HG02852 (cell line): ENCODE results near the gene RPL13A.
"Not testable (repeated sequence)": the region's sequence is repeated elsewhere in the genome, so short reads cannot be mapped to it uniquely, and the experiment has no call there.

Experiments
- ATAC-seq: cut with Tn5 transposase; IDR thresholded peaks from one replicate; pipeline ENCODE4 v1.9.1; 2021; ENCODE audit warnings: mild to moderate bottlenecking, moderate library complexity; ENCODE audit not compliant: unreplicated experiment

RPL13A gene

DNA sequence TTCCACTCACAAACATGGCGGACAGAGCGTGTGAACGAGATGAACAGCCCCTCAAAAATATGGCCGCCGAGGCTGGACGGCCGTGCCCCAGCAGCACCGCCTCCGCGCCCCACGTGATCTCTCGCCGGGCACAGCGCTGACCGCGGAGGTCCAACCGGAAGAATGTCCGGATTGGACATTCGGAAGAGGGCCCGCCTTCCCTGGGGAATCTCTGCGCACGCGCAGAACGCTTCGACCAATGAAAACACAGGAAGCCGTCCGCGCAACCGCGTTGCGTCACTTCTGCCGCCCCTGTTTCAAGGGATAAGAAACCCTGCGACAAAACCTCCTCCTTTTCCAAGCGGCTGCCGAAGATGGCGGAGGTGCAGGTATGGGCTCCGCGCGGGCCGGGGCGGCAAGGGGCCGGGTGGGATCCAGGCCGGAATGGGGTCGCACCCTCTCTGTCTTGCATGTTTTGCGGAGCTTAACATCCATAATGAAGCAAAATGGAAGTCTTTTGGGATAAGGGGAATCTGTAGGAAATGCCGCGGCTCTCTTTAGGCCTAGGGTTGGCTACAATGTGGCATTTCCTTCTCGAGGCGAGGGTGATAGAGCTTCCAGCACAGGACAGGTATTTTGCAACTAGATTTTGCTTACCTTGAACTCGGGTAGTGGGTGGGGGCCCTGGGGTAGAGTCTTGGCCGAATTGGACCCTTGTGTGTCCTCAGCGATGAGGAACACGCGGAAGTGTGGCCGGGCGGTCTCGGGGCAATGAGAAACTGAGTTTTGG is at the start of gene RPL13A:
RPL13A (plus strand) TSS at position 332 of the 769 bp plus-strand sequence; CDS start at position 354, 22 bp downstream.
- ATAC-seq: peak; percentile 90

GRCh38 chr19:49438261-49438660 is 49.1 kb upstream of the RPL13A start:
- ATAC-seq: no peak

DNA sequence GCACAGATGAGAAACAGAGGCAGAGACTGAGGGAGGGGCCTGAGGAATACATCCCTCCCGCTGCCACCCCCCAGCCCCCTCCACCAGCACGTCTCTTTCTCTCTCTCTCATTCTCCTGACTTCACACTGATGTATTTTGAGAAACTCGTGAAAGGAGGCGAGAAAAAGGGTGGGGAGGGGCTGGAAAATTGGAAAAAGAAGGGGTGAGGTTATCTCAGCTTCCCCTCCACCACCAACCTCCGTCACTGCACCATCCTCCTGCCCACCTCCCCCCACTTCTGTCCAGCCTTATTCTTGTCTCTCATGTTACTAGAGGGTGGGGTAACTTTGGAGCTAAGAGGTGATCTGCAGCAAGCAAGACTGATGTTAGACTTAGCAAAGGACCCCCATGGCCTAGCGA is 47.6 kb upstream of the RPL13A start:
- ATAC-seq: no peak

GRCh38 chr19:49440439-49441209 is 46.8 kb upstream of the RPL13A start:
- no peak for ATAC-seq

DNA sequence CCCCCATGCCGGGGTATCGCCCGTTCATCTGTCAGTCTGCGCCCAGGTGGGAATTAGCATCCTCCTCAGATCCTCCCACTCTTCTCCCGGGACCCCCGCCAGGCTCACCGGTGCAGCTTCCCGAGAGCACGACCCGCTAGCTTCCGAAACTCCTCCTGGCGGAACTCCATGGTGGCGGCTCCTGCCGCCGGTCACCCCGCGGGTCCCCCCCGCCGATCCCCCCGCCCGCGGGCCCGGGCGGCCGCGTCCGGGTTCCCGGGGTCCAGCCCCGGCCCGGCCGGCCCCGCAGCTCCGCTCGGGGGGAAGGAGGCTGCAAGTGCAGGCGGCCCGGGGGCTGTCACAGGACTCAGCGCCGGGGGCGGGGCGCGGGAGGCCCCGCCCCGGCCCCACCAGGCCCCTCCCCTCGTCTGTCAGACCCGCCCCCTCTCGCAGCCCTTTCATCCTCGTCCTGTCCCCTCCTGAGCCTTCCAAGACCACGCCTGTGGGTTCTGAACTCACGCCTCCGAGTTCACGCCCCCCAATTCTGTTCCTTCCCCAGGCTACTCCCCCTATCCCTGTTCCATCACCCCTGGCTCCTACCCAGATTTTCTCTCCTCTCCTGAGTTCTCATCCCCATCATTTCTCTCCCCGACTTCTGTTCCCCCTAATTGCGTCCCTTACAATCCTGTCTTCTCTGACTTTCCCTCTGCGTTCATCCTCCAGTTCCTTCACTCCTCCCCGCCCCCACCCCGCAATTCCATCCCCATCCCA is 46.0 kb upstream of the RPL13A start, which contains the start of gene SLC17A7:
SLC17A7 (minus strand) TSS at position 318 of the 750 bp plus-strand sequence; CDS start at position 170, 148 bp downstream.
- ATAC-seq: no peak

DNA sequence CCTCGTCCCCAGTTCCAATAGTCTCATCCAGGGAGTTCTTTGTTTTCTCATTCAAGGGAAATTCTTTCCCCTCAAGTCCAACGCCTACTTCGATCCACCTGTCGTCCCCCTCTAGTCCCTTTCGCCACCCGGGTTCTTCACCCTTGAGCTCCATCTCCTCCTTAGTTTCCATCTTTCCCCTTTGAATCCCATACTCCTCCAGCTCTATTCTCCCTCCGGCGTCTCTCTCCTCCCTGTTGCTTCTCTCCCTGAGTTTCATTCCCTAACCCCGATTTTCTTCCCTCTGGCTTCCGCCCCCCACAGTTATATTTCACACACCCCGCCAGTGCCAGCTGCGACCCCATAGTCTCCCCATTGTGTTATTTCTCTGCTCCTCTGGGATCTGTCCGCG is 45.5 kb upstream of the RPL13A start:
- no peak for ATAC-seq

DNA sequence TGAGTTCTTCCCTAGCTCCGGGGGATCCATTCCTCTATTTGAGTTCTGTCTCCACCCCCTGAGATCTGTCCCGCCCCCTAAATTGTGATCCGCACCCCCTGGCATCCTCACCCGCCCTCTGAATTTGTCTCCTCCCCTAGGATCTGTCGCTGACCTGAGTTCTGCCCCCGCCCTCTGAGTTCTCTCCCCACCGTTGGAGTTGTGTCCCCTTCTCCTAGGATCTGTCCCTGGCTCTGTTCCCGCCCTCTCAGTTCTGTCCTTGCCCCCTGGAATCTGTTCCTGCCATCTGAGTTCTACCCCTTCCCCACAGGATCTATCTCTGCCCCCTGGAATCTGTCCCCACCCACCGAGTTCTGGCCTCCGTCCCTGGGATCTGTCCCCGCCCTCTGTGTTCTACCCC is 45.1 kb upstream of the RPL13A start:
- ATAC-seq: no peak

DNA sequence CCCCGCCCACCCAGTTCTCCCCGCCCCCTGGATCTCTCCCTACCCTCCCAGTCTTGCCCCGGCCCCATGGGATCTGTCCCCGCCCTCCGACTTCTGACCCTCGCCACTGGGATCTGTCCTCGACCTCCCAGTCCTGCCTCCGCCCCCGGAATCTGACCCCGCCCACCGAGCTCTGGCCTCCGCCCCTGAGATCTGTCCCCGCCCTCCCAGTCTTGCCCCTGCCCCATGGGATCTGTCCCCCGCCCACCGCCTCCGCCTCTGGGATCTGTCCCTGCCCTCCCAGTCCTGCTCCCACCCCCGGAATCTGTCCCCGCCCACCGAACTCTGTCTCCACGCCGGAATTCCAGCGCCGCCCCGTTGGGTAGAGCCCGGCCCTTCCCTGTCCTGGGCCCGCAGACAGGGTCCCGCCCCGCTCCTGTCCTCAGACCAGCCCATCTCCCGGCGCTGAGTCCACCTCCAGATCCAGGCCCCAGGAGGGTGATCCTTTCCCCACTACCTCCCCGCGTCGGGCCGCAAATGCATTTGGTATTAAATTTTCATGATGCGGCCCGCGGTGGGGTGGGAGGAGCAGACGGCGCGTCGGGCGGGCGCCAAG is 44.5 kb upstream of the RPL13A start:
- ATAC-seq: no peak

GRCh38 chr19:49443366-49444099 is 43.9 kb upstream of the RPL13A start:
- peak; percentile 73 for ATAC-seq

GRCh38 chr19:49444100-49444700 is 43.2 kb upstream of the RPL13A start:
- not testable (repeated sequence) for ATAC-seq

DNA sequence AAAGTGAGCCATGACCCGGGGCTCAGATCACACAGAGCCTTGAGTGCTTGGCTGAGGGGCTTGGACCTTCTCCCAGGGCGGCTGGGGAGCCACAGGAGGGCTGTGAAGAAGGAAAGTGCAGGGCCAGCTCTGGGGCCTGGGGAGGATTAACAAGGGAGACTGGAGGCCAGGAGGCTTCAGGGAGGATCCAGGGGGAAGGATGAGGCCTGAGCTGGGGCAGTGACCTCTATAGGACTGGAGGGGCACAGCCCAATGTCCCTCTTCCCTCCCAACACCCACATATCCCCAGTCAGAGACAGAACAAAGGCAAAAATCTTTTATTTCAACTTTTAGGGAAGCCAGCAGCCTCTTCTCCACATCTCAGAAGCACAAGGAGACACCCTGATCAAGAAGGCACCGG is 41.4 kb upstream of the RPL13A start:
- no peak for ATAC-seq

DNA sequence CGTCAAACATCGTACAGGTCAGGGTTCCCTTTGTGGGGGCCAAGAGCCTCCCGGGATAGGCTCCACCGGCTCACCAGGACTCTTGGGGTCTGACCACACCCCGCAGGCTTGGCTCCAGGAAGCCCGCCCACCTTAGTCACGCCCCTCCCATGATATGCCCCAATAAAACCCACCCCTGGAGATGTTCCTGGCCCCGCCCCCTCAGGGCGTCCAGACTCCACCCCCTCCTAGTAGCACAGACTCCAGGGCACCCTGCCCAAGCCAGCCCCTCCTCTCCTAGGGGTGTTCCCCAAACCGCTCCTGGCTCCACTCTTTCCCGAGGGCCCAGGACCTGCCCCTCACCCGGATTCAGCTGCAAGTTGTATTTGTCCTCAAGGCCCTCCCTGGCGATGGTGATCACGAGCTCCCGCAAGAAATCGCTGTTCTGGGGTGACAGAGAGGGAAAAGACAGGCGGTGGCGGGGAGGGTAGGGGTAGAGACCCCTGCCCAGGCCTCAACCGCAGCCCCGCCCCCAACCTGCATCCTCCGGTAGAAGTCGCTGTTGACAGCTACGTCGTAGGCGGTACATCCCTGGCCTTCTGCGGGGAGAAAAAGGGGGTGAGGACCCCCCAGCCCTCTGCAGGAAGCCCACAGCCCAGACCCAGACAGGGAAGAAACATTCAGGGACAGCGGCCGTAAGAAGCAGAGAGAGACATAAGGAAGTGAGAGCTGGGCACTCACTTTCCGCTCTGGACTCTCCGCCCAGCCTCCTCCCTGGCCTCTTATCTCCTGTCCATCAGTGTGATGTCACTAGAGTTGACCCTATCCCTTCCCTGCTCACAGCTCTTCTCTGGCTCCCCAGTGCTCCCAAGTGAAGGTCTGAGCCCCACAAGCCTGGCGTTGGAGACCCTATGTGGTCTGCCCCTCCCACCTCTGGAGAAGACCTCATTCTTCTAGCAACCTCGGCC is 39.6 kb upstream of the RPL13A start:
- no peak for ATAC-seq

DNA sequence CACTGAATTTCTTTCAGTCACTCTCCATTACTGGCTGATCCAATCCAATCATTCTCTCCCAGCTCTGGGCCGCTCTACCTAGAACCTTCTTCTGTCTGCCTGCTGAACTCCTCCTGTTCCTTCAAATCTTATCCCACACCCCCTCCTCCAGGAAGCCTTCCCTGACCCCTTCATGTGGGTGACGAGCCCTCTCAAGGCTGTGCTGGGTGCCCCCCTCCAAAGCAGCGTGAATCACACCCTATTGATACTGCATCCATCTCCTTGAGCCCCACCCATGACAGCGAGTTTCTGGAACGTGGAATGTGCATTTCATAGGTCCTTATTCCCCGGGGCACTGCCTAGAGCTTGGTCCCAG is 39.0 kb upstream of the RPL13A start:
- no peak for ATAC-seq

GRCh38 chr19:49450405-49450804 is 37.0 kb upstream of the RPL13A start:
- no peak for ATAC-seq

DNA sequence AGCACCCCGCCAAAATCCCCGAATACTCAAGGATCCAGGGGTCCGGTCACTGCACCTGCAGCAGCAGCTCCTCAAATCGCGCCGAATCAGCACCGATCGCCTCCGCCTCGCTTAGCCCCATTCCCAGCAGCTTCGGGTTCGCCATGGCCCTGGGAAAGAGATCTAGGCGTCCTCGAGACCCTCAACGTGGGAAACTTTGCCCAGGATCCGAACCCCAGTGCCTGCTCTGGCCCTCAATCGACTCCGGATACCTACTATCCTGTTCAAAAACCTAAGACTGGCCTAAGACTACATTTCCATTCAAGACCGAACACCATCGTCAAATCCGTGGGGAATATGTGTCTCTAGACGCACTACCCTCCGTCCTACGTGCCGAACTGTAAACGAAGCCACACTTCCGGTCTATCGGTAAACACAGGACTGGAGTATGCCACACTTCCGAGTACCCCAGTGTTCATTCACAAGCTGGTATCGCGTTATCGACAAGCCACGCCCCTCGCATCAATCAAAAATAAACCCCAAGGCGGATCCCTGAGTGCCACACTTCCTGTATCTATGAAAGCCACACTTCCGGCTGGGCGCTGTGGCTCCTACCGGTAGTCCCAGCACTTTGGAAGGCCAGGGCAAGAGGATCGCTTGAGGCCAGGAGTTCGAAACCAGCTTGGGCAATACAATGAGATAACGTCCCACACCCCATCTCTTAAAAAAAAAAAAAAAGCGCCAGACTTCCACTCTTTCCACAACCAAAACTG is 35.8 kb upstream of the RPL13A start, which contains the start of gene PIH1D1:
PIH1D1 (minus strand) TSS at position 385 of the 752 bp plus-strand sequence; CDS start at position 145, 240 bp downstream.
- peak; percentile 53 for ATAC-seq

GRCh38 chr19:49453013-49453756 is 34.2 kb upstream of the RPL13A start, which contains the start of gene ALDH16A1:
Gene ALDH16A1, plus strand, starts transcription at chr19:49453225. Its CDS starts 107 bp downstream, at chr19:49453332.
- ATAC-seq: peak; percentile 76

DNA sequence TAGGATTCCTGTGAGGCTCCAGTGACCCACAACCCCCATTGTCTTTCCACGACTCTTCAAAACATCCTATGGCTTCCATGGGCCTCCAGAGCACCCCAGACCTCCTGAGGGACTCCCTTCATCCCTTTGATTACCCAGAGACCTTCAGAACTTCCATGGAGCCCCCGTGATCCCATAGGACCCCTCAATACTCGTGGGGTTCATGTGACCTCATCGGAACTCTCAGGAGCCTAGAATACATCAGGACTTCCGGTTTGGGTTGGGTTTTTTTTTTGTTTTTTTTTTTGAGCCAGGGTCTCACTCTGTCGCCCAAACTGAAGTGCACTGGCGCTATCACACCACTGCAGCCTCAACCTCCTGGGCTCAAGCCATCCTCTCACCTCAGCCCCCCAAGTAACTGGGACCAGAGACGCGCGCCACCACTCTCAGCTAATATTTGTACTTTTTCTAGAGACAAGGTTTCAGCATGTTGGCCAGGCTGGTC is 33.6 kb upstream of the RPL13A start:
- ATAC-seq: no peak
